ENCODE data around the gene AP2A1.

Gene AP2A1

GRCh38 chr19:49730166-49730565 lies 36.6 kb upstream of the AP2A1 start:
- no peak for ATAC-seq
- TF ChIP-seq BACH2 (CRISPR knock-in tag; IDR thresholded peaks at IDR 0.05; ENCODE audit: borderline replicate concordance) (no peak), GLIS3 (CRISPR knock-in tag; IDR thresholded peaks at IDR 0.05) (no peak), OSR1 (CRISPR knock-in tag; IDR thresholded peaks at IDR 0.05) (no peak), ZC3H10 (CRISPR knock-in tag; IDR thresholded peaks at IDR 0.05) (no peak), TOX (CRISPR knock-in tag; IDR thresholded peaks at IDR 0.05; ENCODE audit: borderline replicate concordance) (no peak), ARNTL (CRISPR knock-in tag; IDR thresholded peaks at IDR 0.05; ENCODE audit: borderline replicate concordance, low read depth) (no peak)

GRCh38 chr19:49738268-49738667 lies 28.5 kb upstream of the AP2A1 start:
- TF ChIP-seq ZFP3 (CRISPR knock-in tag; IDR thresholded peaks at IDR 0.05) (no peak), ARNTL (CRISPR knock-in tag; IDR thresholded peaks at IDR 0.05; ENCODE audit: borderline replicate concordance, low read depth) (no peak), TCF4 (CRISPR knock-in tag; IDR thresholded peaks at IDR 0.05; ENCODE audit: borderline replicate concordance) (no peak), ZNF565 (CRISPR knock-in tag; conservative IDR thresholded peaks at IDR 0.05; ENCODE audit: low read depth) (no peak), OSR1 (CRISPR knock-in tag; IDR thresholded peaks at IDR 0.05) (no peak), POU6F1 (CRISPR knock-in tag; IDR thresholded peaks at IDR 0.05; ENCODE audit: borderline replicate concordance, low read depth) (no peak), CSDC2 (CRISPR knock-in tag; IDR thresholded peaks at IDR 0.05) (no peak), ZNF8 (CRISPR knock-in tag; IDR thresholded peaks at IDR 0.05) (no peak)
- TF ChIP-seq, protein P1, sequence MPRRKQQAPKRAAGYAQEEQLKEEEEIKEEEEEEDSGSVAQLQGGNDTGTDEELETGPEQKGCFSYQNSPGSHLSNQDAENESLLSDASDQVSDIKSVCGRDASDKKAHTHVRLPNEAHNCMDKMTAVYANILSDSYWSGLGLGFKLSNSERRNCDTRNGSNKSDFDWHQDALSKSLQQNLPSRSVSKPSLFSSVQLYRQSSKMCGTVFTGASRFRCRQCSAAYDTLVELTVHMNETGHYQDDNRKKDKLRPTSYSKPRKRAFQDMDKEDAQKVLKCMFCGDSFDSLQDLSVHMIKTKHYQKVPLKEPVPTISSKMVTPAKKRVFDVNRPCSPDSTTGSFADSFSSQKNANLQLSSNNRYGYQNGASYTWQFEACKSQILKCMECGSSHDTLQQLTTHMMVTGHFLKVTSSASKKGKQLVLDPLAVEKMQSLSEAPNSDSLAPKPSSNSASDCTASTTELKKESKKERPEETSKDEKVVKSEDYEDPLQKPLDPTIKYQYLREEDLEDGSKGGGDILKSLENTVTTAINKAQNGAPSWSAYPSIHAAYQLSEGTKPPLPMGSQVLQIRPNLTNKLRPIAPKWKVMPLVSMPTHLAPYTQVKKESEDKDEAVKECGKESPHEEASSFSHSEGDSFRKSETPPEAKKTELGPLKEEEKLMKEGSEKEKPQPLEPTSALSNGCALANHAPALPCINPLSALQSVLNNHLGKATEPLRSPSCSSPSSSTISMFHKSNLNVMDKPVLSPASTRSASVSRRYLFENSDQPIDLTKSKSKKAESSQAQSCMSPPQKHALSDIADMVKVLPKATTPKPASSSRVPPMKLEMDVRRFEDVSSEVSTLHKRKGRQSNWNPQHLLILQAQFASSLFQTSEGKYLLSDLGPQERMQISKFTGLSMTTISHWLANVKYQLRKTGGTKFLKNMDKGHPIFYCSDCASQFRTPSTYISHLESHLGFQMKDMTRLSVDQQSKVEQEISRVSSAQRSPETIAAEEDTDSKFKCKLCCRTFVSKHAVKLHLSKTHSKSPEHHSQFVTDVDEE (CRISPR knock-in tag; IDR thresholded peaks at IDR 0.05) = no peak
- TF ChIP-seq, protein P2, sequence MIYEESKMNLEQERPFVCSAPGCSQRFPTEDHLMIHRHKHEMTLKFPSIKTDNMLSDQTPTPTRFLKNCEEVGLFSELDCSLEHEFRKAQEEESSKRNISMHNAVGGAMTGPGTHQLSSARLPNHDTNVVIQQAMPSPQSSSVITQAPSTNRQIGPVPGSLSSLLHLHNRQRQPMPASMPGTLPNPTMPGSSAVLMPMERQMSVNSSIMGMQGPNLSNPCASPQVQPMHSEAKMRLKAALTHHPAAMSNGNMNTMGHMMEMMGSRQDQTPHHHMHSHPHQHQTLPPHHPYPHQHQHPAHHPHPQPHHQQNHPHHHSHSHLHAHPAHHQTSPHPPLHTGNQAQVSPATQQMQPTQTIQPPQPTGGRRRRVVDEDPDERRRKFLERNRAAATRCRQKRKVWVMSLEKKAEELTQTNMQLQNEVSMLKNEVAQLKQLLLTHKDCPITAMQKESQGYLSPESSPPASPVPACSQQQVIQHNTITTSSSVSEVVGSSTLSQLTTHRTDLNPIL (CRISPR knock-in tag; IDR thresholded peaks at IDR 0.05; ENCODE audit: low read depth) = no peak
- ATAC-seq = no peak

- no peak for ATAC-seq
- no peak for TF ChIP-seq ZNF8 (CRISPR knock-in tag; IDR thresholded peaks at IDR 0.05)
Measured at GRCh38 chr19:49739098-49739497, 27.7 kb upstream of the AP2A1 start.

DNA sequence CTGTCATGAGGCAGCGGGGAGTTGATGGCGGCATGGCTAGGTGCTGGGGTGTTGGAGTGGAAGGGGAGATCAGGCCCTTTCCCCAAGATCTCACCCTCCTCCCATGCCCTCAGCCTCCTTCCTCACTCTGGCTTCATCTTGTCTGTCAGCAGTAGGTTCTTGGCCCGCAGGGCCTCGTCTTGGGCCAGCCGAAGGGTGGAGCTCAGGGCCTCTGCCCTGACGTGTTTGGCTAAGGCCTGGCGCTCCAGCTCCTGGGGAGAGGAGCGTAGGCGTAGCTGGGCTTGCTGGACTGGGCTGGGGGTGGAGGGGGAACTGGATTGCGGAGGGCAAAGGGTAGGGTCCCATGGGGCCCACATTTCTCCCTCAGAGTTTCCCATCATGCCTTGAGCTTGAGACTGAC lies 26.9 kb upstream of the AP2A1 start:
- no peak for ATAC-seq
- TF ChIP-seq SNAI2 (CRISPR knock-in tag; IDR thresholded peaks at IDR 0.05) (no peak), RARB (CRISPR knock-in tag; IDR thresholded peaks at IDR 0.05) (no peak), ZNF565 (CRISPR knock-in tag; conservative IDR thresholded peaks at IDR 0.05; ENCODE audit: low read depth) (no peak), CSRNP3 (CRISPR knock-in tag; IDR thresholded peaks at IDR 0.05) (no peak), ESRRG (CRISPR knock-in tag; IDR thresholded peaks at IDR 0.05) (no peak)
- TF ChIP-seq, protein P1 (CRISPR knock-in tag; IDR thresholded peaks at IDR 0.05) = no peak

All from SK-N-SH treated with all-trans-retinoic acid at 6 μM for 48 hours (cell line).